ENCODE measurements around the gene EGLN3. TPM values are rescaled to one million over a fixed set of nuclear protein-coding genes. Genes with fewer than 3 reads are reported as not detected.

The EGLN3 gene
- total and polyA plus RNA-seq, 2 of the 13 experiments (the other 11 are each of a cell fraction or from before 2014, with no cell fraction given), result 0.18 to 27.3 TPM

- no peak for TF ChIP-seq ZNF407 (CRISPR knock-in tag; IDR thresholded peaks at IDR 0.05; ENCODE audit: not compliant biosample characterization)
- no peak for TF ChIP-seq HINFP (CRISPR knock-in tag; IDR thresholded peaks at IDR 0.05; ENCODE audit: low read depth)
- no peak for TF ChIP-seq ZNF510 (CRISPR knock-in tag; IDR thresholded peaks at IDR 0.05; ENCODE audit: low read depth)
- no peak for TF ChIP-seq ZGPAT (CRISPR knock-in tag; IDR thresholded peaks at IDR 0.05)
- TF ChIP-seq CEBPB (IDR thresholded peaks at IDR 0.05; ENCODE audit: borderline replicate concordance, low read depth, low read length), result no peak
- TF ChIP-seq NR1H2 (CRISPR knock-in tag; IDR thresholded peaks at IDR 0.05; ENCODE audit: borderline replicate concordance, low read depth), result no peak
- no peak for TF ChIP-seq NKX3-1 (CRISPR knock-in tag; IDR thresholded peaks at IDR 0.05)
- TF ChIP-seq REPIN1 (CRISPR knock-in tag; IDR thresholded peaks at IDR 0.05; ENCODE audit: borderline replicate concordance, low read depth), result no peak
- no peak for TF ChIP-seq TSC22D2 (CRISPR knock-in tag; IDR thresholded peaks at IDR 0.05; ENCODE audit: borderline replicate concordance)
- no peak for TF ChIP-seq ZNF101 (CRISPR knock-in tag; IDR thresholded peaks at IDR 0.05; ENCODE audit: borderline replicate concordance, low read depth)
- TF ChIP-seq NFKBIZ (CRISPR knock-in tag; IDR thresholded peaks at IDR 0.05), result no peak
- no peak for TF ChIP-seq MTF1 (CRISPR knock-in tag; IDR thresholded peaks at IDR 0.05)
- TF ChIP-seq ZNF432 (CRISPR knock-in tag; IDR thresholded peaks at IDR 0.05; ENCODE audit: borderline replicate concordance), result no peak
Observed at GRCh38 chr14:33936391-33936790, 14.5 kb downstream of the EGLN3 start (continued).
